ENCODE data around the gene LYPD8.

LYPD8 gene

GRCh38 chr1:248751142-248751541 is 4.4 kb downstream of the LYPD8 start:
- no peak for TF ChIP-seq TAF1 (IDR thresholded peaks at IDR 0.05; ENCODE audit: low read depth)
- TF ChIP-seq ZBTB7A (IDR thresholded peaks at IDR 0.05; ENCODE audit: low read depth) = no peak
- no peak for TF ChIP-seq YY1 (IDR thresholded peaks at IDR 0.05; ENCODE audit: low read depth)
- TF ChIP-seq REST (IDR thresholded peaks at IDR 0.05; ENCODE audit: low read depth) = no peak
- TF ChIP-seq CREB1 (IDR thresholded peaks at IDR 0.05; ENCODE audit: low read depth) = no peak
- no peak for TF ChIP-seq CEBPB (IDR thresholded peaks at IDR 0.05)
- TF ChIP-seq TEAD4 (IDR thresholded peaks at IDR 0.05) = no peak

DNA sequence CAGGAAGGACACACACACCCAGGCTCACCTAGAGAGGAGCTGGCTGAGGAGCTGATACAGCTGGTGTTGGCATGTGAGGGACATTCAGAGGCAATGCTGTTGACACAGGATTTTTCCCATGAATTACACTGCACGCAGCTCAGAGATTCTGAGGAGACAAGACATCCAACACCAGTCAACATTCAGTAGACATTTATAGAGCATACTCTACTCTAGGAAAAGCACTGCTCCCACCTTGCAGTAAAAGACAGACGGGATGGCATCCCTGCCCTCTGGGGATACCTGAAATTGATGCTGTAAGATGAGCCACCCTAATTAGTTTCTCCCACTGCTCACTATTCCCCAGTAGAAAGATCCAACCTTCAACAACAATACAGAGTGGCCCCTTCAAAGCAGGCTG is 5.1 kb downstream of the LYPD8 start:
- TF ChIP-seq REST (IDR thresholded peaks at IDR 0.05; ENCODE audit: low read depth) (no peak), FOXM1 (IDR thresholded peaks at IDR 0.05; ENCODE audit: borderline replicate concordance, low read depth) (no peak), NFIC (IDR thresholded peaks at IDR 0.05) (no peak), EP300 (IDR thresholded peaks at IDR 0.05; ENCODE audit: borderline replicate concordance) (no peak), ZBTB7A (IDR thresholded peaks at IDR 0.05; ENCODE audit: low read depth) (no peak)
- TF ChIP-seq, protein P1, sequence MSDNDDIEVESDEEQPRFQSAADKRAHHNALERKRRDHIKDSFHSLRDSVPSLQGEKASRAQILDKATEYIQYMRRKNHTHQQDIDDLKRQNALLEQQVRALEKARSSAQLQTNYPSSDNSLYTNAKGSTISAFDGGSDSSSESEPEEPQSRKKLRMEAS (IDR thresholded peaks at IDR 0.05) = no peak

DNA sequence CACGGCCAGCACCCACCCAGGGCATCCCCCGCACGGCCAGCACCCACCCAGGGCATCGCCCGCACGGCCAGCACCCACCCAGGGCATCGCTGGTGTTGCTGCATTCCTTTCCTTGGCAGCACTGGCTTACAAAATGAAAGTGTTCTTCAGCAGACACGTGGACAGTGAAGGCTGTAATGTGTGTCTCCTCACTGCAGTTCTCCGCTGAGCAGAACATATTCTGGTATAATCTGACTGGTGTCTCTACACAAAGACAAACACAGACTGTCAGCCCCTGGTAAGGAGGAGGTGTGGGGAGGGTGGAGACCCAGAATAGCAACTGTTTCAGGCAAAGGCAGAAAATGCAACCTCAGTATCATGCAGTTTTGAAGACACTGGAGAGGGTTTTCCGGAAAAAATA is 7.3 kb downstream of the LYPD8 start:
- TF ChIP-seq NFIC (IDR thresholded peaks at IDR 0.05) = no peak
- TF ChIP-seq ZBTB7A (IDR thresholded peaks at IDR 0.05; ENCODE audit: low read depth) = no peak
- no peak for TF ChIP-seq REST (IDR thresholded peaks at IDR 0.05; ENCODE audit: low read depth)
- TF ChIP-seq TAF1 (IDR thresholded peaks at IDR 0.05; ENCODE audit: low read depth) = no peak

GRCh38 chr1:248740876-248741275 is 14.7 kb downstream of the LYPD8 start:
- TF ChIP-seq RAD21 (IDR thresholded peaks at IDR 0.05; ENCODE audit: low read depth) = no peak
- TF ChIP-seq TAF1 (IDR thresholded peaks at IDR 0.05; ENCODE audit: low read depth) = no peak
- no peak for TF ChIP-seq YY1 (IDR thresholded peaks at IDR 0.05; ENCODE audit: low read depth)
- TF ChIP-seq ZBTB7A (IDR thresholded peaks at IDR 0.05; ENCODE audit: low read depth) = no peak
- no peak for TF ChIP-seq EGR1 (IDR thresholded peaks at IDR 0.05)
- no peak for TF ChIP-seq TCF12 (IDR thresholded peaks at IDR 0.05; ENCODE audit: low read depth)
- TF ChIP-seq TEAD4 (IDR thresholded peaks at IDR 0.05) = no peak
- no peak for TF ChIP-seq CREB1 (IDR thresholded peaks at IDR 0.05; ENCODE audit: low read depth)
- TF ChIP-seq, protein P1 (IDR thresholded peaks at IDR 0.05) = no peak
- TF ChIP-seq, protein P2, sequence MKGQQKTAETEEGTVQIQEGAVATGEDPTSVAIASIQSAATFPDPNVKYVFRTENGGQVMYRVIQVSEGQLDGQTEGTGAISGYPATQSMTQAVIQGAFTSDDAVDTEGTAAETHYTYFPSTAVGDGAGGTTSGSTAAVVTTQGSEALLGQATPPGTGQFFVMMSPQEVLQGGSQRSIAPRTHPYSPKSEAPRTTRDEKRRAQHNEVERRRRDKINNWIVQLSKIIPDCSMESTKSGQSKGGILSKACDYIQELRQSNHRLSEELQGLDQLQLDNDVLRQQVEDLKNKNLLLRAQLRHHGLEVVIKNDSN (IDR thresholded peaks at IDR 0.05) = no peak
- no peak for TF ChIP-seq REST (IDR thresholded peaks at IDR 0.05; ENCODE audit: low read depth)
- TF ChIP-seq FOXM1 (IDR thresholded peaks at IDR 0.05; ENCODE audit: borderline replicate concordance, low read depth) = no peak
- TF ChIP-seq NFIC (IDR thresholded peaks at IDR 0.05) = no peak
- TF ChIP-seq CEBPB (IDR thresholded peaks at IDR 0.05) = no peak
- no peak for TF ChIP-seq EP300 (IDR thresholded peaks at IDR 0.05; ENCODE audit: borderline replicate concordance)

Data from Ishikawa (cell line).